ENCODE results near the gene PLA2G12B. TPM values are rescaled to one million over a fixed set of nuclear protein-coding genes. Genes with fewer than 3 reads are reported as not detected.
"Not testable (repeated sequence)": the region's sequence is repeated elsewhere in the genome, so short reads cannot be mapped to it uniquely, and the experiment has no call there.

Gene PLA2G12B
- total RNA-seq, 1 donor, result not detected

- H3K27me3 ChIP-seq (ENCODE audit: insufficient read depth, low read length), result no peaks in the 10 kb centered on the region
- H3K4me3 ChIP-seq (ENCODE audit: low read length), result no peak overlapping the region
- no peaks in the 10 kb centered on the region for H3K4me1 ChIP-seq (ENCODE audit: insufficient read depth, low read length)
- H3K9me3 ChIP-seq (ENCODE audit: low read depth, low read length), result no peaks in the 10 kb centered on the region
These were observed 1.9 kb downstream of the PLA2G12B start for GRCh38 chr10:72952642-72953158.

DNA sequence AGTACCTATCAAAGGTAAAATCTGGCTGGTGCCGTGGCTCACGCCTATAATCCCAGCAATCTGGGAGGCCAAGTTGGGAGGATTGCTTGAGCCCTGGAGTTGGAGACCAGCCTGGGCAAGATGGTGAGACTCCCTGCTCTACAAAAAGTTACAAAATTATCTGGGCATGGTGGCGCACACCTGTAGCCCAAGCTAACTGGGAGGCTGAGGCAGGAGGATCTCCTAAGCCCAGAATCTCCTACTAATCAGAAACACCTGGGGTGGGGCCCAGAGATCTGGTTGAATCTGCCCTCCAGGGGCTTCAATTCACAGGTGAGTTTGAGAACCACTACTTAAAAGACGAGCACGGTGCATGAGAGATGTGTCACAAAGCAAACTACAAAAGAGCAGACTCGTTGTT is 2.4 kb downstream of the PLA2G12B start:
- Histone ChIP-seq H3K4me3 (ENCODE audit: low read length) (no peak overlapping the region), H3K9me3 (ENCODE audit: low read depth, low read length) (no peaks in the 10 kb centered on the region), H3K4me1 (ENCODE audit: insufficient read depth, low read length) (no peaks in the 10 kb centered on the region), H3K27me3 (ENCODE audit: insufficient read depth, low read length) (no peaks in the 10 kb centered on the region)

- Histone ChIP-seq H3K4me3 (ENCODE audit: low read length) (no peak overlapping the region), H3K27me3 (ENCODE audit: insufficient read depth, low read length) (no peaks in the 10 kb centered on the region), H3K9me3 (ENCODE audit: low read depth, low read length) (no peaks in the 10 kb centered on the region), H3K4me1 (ENCODE audit: insufficient read depth, low read length) (no peaks in the 10 kb centered on the region)
These were observed 2.8 kb downstream of the PLA2G12B start for GRCh38 chr10:72951760-72952159.

DNA sequence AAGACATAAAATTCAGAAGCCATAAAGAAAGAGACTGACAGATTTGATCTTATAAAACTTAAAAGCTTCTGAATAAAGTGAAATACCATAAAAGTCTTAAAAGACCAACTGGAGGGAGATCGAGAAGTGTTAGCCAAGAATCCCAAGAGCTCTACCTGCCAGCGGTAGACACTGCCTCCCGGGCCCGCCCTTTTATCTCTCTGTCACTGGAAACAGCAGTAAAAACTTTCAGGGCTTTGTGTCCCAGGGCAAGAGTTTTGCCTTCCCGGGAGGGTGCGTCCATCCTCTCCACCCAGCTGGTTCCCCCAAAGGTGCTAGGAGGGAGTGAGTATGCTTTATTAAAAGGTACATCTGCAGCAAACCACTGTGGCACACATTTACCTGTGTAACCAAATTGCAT is 5.8 kb downstream of the PLA2G12B start:
- Histone ChIP-seq H3K9me3 (ENCODE audit: low read depth, low read length) (no peaks in the 10 kb centered on the region), H3K4me3 (ENCODE audit: low read length) (no peak overlapping the region), H3K27me3 (ENCODE audit: insufficient read depth, low read length) (peaks cover 4% of the 10 kb centered on the region), H3K4me1 (ENCODE audit: insufficient read depth, low read length) (no peaks in the 10 kb centered on the region)

DNA sequence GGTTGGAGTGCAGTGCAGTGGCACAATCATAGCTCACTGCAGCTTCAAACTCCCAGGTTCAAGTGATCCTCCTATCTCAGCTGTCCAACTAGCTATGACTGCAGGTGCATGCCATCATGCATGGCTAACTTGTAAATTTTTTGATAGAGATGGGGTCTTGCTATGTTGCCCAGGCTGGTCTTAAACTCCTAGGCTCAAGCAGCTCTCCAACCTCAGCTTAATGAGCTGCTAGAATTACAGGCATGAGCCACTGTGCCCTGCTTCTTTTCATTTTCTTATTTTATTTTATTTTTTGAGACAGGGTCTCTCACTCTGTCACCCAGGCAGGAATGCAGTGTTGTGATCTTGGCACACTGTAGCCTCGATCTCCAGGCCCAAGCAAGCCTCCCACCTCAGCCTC is 7.6 kb downstream of the PLA2G12B start:
- Histone ChIP-seq H3K4me1 (ENCODE audit: insufficient read depth, low read length) (no peaks in the 10 kb centered on the region), H3K27me3 (ENCODE audit: insufficient read depth, low read length) (peaks cover 4% of the 10 kb centered on the region), H3K4me3 (ENCODE audit: low read length) (no peak overlapping the region)

GRCh38 chr10:72943498-72944234 is 10.9 kb downstream of the PLA2G12B start:
- Histone ChIP-seq H3K27me3 (ENCODE audit: insufficient read depth, low read length) (peaks cover 4% of the 10 kb centered on the region), H3K4me1 (ENCODE audit: insufficient read depth, low read length) (no peaks in the 10 kb centered on the region), H3K9me3 (ENCODE audit: low read depth, low read length) (no peaks in the 10 kb centered on the region), H3K4me3 (ENCODE audit: low read length) (no peak overlapping the region)

More for the DNA sequence above, 7.6 kb downstream of the PLA2G12B start:
- H3K9me3 ChIP-seq (ENCODE audit: low read depth, low read length), result no peaks in the 10 kb centered on the region

DNA sequence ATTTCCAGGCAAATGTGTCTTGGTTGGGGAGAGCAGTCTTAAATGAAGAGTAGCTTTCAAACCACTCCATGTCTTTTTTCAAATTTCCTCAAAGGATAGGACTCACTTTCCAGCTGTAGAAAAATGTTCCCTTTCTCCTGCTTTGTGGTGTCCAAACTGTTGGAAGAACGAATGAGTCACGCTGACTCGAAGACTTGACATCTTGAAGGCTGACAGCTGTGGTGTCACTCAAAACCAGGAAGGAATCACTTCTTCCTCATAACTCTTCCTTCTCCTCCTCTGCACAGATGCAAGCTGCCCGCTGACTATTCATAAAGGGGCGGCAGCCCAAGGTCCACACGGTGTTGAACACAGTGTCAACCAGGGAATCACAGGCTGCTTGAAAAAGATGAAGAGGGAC is 19.2 kb downstream of the PLA2G12B start:
- Histone ChIP-seq H3K4me3 (ENCODE audit: low read length) (no peak overlapping the region), H3K9me3 (ENCODE audit: low read depth, low read length) (no peaks in the 10 kb centered on the region), H3K27me3 (ENCODE audit: insufficient read depth, low read length) (no peaks in the 10 kb centered on the region), H3K4me1 (ENCODE audit: insufficient read depth, low read length) (no peaks in the 10 kb centered on the region)

- no peak overlapping the region for H3K4me3 ChIP-seq (ENCODE audit: low read length)
- no peaks in the 10 kb centered on the region for H3K4me1 ChIP-seq (ENCODE audit: insufficient read depth, low read length)
- H3K9me3 ChIP-seq (ENCODE audit: low read depth, low read length), result no peaks in the 10 kb centered on the region
- H3K27me3 ChIP-seq (ENCODE audit: insufficient read depth, low read length), result no peaks in the 10 kb centered on the region
These were observed 22.2 kb downstream of the PLA2G12B start for GRCh38 chr10:72932259-72933015.

GRCh38 chr10:72930276-72930675 is 24.3 kb downstream of the PLA2G12B start:
- H3K27me3 ChIP-seq (ENCODE audit: insufficient read depth, low read length), result no peaks in the 10 kb centered on the region
- H3K9me3 ChIP-seq (ENCODE audit: low read depth, low read length), result no peaks in the 10 kb centered on the region
- no peak overlapping the region for H3K4me3 ChIP-seq (ENCODE audit: low read length)
- H3K4me1 ChIP-seq (ENCODE audit: insufficient read depth, low read length), result no peaks in the 10 kb centered on the region

GRCh38 chr10:72928798-72929197 is 25.8 kb downstream of the PLA2G12B start:
- no peaks in the 10 kb centered on the region for H3K9me3 ChIP-seq (ENCODE audit: low read depth, low read length)
- no peaks in the 10 kb centered on the region for H3K4me1 ChIP-seq (ENCODE audit: insufficient read depth, low read length)
- H3K27me3 ChIP-seq (ENCODE audit: insufficient read depth, low read length), result no peaks in the 10 kb centered on the region
- H3K4me3 ChIP-seq (ENCODE audit: low read length), result no peak overlapping the region

DNA sequence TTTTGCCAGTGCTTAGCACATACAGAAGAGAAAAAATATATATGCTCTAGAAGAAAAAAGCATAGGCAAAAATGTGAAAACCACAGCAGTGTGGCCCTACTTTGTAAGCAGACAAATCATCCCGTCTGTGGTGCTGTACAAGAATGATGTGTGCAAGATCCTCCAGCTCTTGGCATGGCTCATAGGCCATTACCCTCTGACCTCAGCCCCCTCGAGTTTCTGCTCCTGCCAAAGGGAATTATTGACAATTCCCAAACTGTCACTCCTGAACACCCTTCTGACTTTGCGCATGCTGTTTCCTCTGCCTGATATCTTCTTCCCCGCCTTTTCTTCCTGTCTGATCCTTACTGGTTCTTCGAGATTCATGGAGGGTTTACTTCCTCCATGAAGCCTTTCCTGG is 27.1 kb downstream of the PLA2G12B start:
- H3K4me1 ChIP-seq (ENCODE audit: insufficient read depth, low read length), result no peaks in the 10 kb centered on the region
- no peak overlapping the region for H3K4me3 ChIP-seq (ENCODE audit: low read length)
- no peaks in the 10 kb centered on the region for H3K27me3 ChIP-seq (ENCODE audit: insufficient read depth, low read length)

DNA sequence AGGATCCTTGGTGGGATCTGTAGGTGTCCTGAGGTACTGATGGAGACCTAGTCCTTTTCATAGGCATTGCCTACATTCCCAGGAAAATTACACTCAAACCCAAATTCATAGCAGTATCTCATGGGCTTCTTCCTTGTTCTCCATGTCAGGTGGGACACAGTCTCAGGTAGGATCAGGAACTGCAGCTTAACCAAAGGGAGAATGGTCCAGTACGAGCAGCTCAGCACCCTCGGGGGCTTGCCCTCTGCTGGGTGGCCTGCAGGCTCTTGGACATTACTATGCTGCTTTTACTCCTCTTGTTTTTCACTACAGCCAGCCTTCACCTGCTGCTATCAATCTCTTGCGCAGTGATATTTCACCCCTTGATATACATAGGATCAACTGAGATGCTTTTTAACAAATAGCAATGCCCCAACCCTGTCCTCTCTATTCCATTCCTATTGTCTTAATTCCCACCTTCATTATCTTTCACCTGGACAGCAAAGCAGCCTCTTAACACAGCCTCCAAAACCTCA is 28.6 kb downstream of the PLA2G12B start:
- H3K4me1 ChIP-seq (ENCODE audit: insufficient read depth, low read length), result no peaks in the 10 kb centered on the region
- H3K27me3 ChIP-seq (ENCODE audit: insufficient read depth, low read length), result no peaks in the 10 kb centered on the region
- H3K4me3 ChIP-seq (ENCODE audit: low read length), result no peak overlapping the region
- no peaks in the 10 kb centered on the region for H3K9me3 ChIP-seq (ENCODE audit: low read depth, low read length)

More for the DNA sequence above, 27.1 kb downstream of the PLA2G12B start:
- H3K9me3 ChIP-seq (ENCODE audit: low read depth, low read length), result no peaks in the 10 kb centered on the region

- Histone ChIP-seq H3K4me1 (ENCODE audit: insufficient read depth, low read length) (no peaks in the 10 kb centered on the region), H3K9me3 (ENCODE audit: low read depth, low read length) (no peaks in the 10 kb centered on the region), H3K4me3 (ENCODE audit: low read length) (no peak overlapping the region), H3K27me3 (ENCODE audit: insufficient read depth, low read length) (no peaks in the 10 kb centered on the region)
These were observed 30.3 kb downstream of the PLA2G12B start for GRCh38 chr10:72924351-72924750.

- not testable (repeated sequence) for H3K4me1 ChIP-seq (ENCODE audit: insufficient read depth, low read length); H3K4me3 ChIP-seq (ENCODE audit: low read length); H3K9me3 ChIP-seq (ENCODE audit: low read depth, low read length); H3K27me3 ChIP-seq (ENCODE audit: insufficient read depth, low read length)
These were observed 33.4 kb downstream of the PLA2G12B start for GRCh38 chr10:72921147-72921683.

GRCh38 chr10:72918352-72918751 is 36.3 kb downstream of the PLA2G12B start:
- no peaks in the 10 kb centered on the region for H3K9me3 ChIP-seq (ENCODE audit: low read depth, low read length)
- H3K27me3 ChIP-seq (ENCODE audit: insufficient read depth, low read length), result no peaks in the 10 kb centered on the region
- no peak overlapping the region for H3K4me3 ChIP-seq (ENCODE audit: low read length)
- H3K4me1 ChIP-seq (ENCODE audit: insufficient read depth, low read length), result no peaks in the 10 kb centered on the region
